Measurements from ENCODE around the gene ECI1.

Gene ECI1

DNA sequence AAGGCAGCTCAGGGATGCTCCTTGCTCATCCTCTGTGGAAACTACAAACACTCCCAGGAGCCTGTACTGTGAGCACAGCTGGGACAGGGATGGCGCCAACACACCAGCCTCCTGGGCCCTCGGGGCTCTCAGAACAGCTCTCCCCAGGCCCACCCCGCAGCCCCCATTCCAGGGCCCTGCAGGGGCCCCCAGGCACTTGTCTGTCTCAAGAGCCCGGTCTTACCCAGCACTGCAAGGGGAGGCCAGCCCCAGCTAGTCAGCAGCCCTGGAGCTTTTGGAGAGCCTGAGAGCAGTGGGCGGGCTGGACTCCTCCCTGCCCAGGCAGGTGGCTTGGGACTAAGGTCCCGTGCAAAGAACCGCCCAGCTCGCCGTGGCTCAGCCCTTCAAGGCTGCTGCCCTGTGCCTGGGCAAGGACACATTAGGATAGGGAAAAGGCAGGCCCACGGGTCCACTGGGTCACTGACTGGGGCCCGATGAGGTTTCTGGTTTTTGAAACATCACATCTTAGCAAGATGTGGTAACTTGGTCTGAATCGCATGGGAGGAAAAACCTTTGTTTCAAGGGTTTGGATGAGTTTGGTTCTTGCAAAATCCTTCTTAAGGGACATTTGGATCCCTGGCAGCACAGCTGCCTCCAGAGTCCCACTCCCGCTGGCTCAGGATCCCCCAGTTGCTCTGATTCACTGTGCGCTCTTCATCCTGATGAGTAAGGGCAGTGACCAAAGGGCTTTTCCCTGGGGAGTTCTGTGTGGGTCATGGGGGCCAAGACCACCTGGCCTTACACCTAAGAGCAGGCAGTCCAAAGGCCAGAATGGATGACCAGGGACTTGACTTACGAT, 12.3 kb downstream of the ECI1 start:
- no peak for DNase-seq (ENCODE audit: insufficient read length, low spot score)
- FAIRE-seq: no peak
- TF ChIP-seq, protein P1, sequence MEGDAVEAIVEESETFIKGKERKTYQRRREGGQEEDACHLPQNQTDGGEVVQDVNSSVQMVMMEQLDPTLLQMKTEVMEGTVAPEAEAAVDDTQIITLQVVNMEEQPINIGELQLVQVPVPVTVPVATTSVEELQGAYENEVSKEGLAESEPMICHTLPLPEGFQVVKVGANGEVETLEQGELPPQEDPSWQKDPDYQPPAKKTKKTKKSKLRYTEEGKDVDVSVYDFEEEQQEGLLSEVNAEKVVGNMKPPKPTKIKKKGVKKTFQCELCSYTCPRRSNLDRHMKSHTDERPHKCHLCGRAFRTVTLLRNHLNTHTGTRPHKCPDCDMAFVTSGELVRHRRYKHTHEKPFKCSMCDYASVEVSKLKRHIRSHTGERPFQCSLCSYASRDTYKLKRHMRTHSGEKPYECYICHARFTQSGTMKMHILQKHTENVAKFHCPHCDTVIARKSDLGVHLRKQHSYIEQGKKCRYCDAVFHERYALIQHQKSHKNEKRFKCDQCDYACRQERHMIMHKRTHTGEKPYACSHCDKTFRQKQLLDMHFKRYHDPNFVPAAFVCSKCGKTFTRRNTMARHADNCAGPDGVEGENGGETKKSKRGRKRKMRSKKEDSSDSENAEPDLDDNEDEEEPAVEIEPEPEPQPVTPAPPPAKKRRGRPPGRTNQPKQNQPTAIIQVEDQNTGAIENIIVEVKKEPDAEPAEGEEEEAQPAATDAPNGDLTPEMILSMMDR (IDR thresholded peaks at IDR 0.05; ENCODE audit: insufficient read depth, missing control alignments): no peak

DNA sequence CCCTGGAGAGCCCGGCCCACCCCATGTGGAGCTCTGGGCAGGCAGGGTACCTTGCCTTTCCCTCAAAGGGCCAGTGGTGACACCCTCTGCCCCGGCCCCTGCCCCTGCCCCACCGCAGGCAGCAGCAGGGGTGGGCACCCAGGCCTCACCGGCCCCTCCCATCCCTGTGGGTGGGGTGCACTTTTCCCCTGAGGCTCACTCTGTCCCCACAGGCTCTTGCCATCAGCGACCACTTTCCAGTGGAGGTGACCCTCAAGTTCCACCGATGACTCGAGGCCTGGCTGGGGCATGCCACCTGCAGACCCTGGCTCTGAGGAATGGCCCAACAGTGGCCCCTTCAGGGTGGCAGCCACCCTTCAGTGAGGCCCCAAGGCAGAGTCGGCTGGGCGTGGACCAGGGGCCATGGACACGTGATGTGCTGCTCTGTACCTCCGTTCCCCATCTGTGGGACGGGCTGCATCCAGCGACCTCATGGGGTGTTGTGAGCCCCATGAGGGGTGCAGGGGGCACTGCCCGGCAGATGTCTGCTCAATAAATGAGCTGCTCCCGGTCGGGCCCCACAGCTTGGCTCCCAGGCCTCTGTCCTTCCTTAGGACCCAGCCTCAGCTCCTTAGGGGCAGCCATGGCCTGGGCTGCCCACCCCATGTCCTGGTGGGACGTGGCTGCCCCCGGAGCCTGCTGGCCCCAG, 13.1 kb downstream of the ECI1 start:
- DNase-seq (ENCODE audit: insufficient read length, low spot score) (no peak), FAIRE-seq (no peak)
- TF ChIP-seq, protein P1 (IDR thresholded peaks at IDR 0.05; ENCODE audit: insufficient read depth, missing control alignments): no peak

DNA sequence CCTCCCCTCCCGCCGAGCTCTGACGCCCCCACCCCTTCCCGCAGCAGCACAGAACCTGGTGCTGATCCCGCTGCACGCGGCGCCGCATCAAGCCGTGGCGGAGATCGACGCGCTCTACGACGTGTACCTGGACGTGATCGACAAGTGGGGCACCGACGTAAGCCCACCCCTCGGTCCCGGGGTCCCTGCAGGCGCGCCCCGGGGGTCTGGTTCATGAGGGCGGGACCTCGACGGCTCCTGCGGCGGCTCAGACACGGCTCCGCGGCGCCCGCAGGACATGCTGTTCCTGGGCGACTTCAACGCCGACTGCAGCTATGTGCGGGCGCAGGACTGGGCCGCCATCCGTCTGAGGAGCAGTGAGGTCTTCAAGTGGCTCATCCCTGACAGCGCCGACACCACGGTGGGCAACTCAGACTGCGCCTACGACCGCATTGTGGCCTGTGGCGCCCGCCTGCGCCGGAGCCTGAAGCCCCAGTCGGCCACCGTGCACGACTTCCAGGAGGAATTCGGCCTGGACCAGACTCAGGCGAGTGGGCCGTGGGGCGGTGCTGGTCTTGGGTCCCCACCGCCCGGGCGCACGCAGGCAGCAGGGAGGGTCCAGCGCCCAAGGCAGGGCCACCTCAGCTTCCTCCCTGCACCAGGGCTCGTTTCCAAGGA, 13.8 kb downstream of the ECI1 start:
- DNase-seq (ENCODE audit: insufficient read length, low spot score) (no peak), FAIRE-seq (no peak)
- TF ChIP-seq, protein P1 (IDR thresholded peaks at IDR 0.05; ENCODE audit: insufficient read depth, missing control alignments): no peak

DNA sequence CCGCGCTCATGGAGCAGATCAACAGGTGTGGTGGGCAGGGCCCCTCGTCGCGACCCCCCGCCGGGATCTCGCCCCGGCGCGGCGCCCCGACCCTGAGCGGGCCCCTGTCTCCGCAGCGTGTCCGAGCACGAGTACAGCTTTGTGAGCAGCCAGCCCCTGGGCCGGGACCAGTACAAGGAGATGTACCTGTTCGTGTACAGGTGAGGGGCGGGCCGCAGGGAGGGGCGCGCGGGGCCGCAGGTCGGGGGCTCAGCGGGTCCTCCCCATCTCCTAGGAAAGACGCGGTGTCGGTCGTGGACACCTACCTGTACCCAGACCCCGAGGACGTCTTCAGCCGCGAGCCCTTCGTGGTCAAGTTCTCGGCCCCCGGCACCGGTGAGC, 14.3 kb downstream of the ECI1 start:
- TF ChIP-seq, protein P1 (IDR thresholded peaks at IDR 0.05; ENCODE audit: insufficient read depth, missing control alignments): no peak
- DNase-seq (ENCODE audit: insufficient read length, low spot score): no peak
- no peak for FAIRE-seq

DNA sequence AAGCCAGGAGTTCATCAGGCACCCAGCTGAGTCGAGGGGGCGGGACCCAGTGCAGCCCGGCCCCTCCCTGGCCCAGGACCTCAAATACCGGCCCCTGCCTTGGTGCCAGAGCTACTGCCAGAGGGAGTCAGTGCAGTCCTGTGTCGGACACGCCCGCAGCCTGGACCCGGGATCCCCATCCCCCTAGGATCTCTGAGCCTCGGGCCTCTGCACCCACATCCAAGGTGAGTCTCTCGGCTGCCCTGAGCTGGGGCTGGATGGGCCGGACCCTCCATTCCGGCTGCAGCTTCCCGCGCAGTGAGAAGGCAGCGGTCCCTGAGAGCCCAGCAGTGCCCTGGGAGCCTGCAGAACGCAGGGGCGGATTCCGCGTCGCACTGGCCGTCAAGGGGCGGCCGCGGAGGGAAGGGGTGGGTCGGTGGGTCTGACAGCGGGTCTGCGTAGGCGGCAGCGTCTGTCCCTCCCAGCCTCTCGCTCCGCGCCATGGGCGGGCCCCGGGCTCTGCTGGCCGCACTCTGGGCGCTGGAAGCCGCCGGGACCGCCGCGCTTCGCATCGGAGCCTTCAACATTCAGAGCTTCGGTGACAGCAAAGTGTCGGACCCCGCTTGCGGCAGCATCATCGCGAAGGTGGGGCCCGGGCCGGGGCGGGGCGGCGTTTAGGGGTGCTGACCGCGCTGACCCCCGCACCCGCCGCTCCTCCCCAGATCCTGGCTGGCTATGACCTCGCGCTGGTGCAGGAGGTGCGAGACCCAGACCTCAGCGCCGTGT, 14.9 kb downstream of the ECI1 start, which contains the start of gene DNASE1L2:
DNASE1L2 (plus strand) TSS at position 108 of the 765 bp plus-strand sequence; CDS start at position 481, 373 bp downstream.
- DNase-seq (ENCODE audit: insufficient read length, low spot score): no peak
- TF ChIP-seq, protein P1 (IDR thresholded peaks at IDR 0.05; ENCODE audit: insufficient read depth, missing control alignments): no peak
- FAIRE-seq: no peak

DNA sequence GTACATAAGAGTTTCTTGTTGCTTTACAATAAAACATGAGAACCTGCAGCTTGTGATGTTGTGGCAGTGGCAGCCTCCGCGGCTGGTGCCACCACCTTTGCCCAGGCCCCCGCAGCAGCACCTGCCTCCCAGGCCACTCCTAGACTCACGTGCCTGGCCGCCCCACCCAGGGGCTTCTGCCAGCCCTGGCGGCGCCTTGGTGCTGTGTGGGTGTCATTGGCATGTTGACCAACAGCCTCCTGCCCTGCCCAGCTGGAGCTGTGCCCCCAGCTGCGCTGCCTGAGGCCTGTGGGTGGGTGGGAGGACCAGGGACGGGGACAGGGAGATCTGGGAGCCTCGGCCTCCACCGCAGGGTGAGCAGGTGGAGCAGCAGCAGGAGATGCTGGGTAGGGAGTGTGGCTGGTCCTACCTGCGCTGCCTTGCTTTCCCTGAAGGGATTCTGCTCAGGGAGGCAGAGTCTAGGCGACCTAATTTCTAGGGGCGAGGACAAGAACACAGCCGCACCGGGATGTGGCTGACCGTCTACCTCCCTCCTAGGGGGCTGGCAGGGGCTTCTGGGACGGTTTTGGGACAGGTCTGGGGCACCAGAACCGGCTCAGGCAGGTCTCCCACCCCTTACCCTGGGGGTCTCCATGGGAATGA, 15.6 kb downstream of the ECI1 start:
- FAIRE-seq (no peak), DNase-seq (ENCODE audit: insufficient read length, low spot score) (no peak)
- TF ChIP-seq, protein P1 (IDR thresholded peaks at IDR 0.05; ENCODE audit: insufficient read depth, missing control alignments): no peak
